ENCODE results near the gene KCNH1. TPM values are rescaled to one million over a fixed set of nuclear protein-coding genes. Genes with fewer than 3 reads are reported as not detected.

KCNH1 gene
- total RNA-seq, 2 donors from 2014 or later: 0.21 TPM; not detected in 1

DNA sequence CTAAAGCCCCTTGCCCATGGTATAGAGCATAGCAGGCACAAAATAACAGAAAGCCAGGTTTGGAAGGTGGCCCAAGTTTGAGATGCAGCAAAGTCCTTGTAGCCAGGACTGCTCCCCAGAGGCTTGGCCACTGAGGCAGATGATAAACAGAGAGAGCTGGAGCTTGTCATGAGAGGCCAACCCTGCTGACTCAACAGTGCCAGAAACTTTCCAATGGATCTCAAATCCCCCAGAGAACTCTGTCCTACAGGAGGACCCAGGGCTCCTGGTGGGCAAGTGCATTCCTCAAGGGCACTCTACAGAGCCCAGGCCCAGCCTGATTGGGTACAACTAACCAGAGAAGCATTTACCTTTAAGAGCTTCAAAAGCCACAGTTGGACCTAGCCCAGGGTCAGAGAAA, 280.7 kb downstream of the KCNH1 start:
- Histone ChIP-seq H3K27ac (no peak overlapping the region), H3K27me3 (replicated peaks; ENCODE audit: insufficient read depth) (no peaks in the 10 kb centered on the region), H3K9me3 (no peaks in the 10 kb centered on the region), H3K4me3 (no peak overlapping the region), H3K36me3 (no peaks in the 10 kb centered on the region), H3K4me1 (ENCODE audit: control insufficient read depth in 1 of 2, low read depth in 2 of 2) (no peaks in the 10 kb centered on the region)
- DNase-seq (ENCODE audit: low spot score) (no peak), ATAC-seq (ENCODE audit: insufficient number of reproducible peaks, low FRiP score, low read depth) (no peak)
- TF ChIP-seq, protein P1, sequence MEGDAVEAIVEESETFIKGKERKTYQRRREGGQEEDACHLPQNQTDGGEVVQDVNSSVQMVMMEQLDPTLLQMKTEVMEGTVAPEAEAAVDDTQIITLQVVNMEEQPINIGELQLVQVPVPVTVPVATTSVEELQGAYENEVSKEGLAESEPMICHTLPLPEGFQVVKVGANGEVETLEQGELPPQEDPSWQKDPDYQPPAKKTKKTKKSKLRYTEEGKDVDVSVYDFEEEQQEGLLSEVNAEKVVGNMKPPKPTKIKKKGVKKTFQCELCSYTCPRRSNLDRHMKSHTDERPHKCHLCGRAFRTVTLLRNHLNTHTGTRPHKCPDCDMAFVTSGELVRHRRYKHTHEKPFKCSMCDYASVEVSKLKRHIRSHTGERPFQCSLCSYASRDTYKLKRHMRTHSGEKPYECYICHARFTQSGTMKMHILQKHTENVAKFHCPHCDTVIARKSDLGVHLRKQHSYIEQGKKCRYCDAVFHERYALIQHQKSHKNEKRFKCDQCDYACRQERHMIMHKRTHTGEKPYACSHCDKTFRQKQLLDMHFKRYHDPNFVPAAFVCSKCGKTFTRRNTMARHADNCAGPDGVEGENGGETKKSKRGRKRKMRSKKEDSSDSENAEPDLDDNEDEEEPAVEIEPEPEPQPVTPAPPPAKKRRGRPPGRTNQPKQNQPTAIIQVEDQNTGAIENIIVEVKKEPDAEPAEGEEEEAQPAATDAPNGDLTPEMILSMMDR (IDR thresholded peaks at IDR 0.05): no peak

DNA sequence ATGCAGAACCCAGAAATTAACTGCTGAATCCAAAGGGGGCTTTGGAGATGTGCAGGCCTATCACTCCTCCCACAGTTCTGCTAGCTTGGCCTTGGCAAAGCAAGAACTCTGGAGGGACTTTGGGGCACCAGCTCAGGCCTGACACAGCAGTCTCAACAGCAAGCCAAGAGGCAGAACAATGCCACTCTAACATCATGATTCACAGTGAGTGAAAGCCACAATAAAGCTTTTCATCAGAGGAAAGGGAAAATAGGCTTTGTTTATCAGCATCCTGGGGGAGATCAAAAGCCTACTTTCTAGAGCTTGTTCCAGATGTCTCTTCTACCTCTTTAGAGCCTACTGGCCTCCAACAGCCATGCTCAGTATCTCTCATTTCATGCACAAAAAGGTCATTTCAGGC, 283.4 kb downstream of the KCNH1 start:
- ATAC-seq (ENCODE audit: insufficient number of reproducible peaks, low FRiP score, low read depth): no peak
- no peak overlapping the region for H3K27ac ChIP-seq
- no peaks in the 10 kb centered on the region for H3K4me1 ChIP-seq (ENCODE audit: control insufficient read depth in 1 of 2, low read depth in 2 of 2)
- no peak for DNase-seq (ENCODE audit: low spot score)
- H3K9me3 ChIP-seq: no peaks in the 10 kb centered on the region
- TF ChIP-seq, protein P1 (IDR thresholded peaks at IDR 0.05): no peak
- H3K36me3 ChIP-seq: no peaks in the 10 kb centered on the region
- H3K4me3 ChIP-seq: no peak overlapping the region
- no peaks in the 10 kb centered on the region for H3K27me3 ChIP-seq (replicated peaks; ENCODE audit: insufficient read depth)

DNA sequence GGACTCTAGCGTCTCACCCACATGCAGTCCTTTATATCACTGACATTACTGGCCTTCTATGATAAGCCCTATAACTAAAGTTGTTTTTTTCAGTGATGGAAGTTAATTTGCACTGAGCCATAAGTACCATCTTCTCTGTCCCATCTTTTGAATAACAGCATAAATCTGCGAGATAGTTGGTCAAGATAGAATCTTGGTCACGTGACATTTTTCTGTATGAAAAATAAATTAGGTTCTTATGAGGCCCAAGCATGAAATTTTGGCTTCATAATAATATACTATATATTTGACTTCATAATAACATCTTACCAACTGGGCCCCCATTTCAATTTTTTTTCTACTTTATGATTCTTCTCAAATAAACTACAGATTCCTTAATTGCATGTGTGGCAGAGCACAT, 285.5 kb downstream of the KCNH1 start:
- DNase-seq (ENCODE audit: low spot score) (no peak), ATAC-seq (ENCODE audit: insufficient number of reproducible peaks, low FRiP score, low read depth) (no peak)
- Histone ChIP-seq H3K4me1 (ENCODE audit: control insufficient read depth in 1 of 2, low read depth in 2 of 2) (no peaks in the 10 kb centered on the region), H3K4me3 (no peak overlapping the region), H3K36me3 (no peaks in the 10 kb centered on the region), H3K27me3 (replicated peaks; ENCODE audit: insufficient read depth) (no peaks in the 10 kb centered on the region), H3K27ac (no peak overlapping the region), H3K9me3 (no peaks in the 10 kb centered on the region)
- TF ChIP-seq, protein P1 (IDR thresholded peaks at IDR 0.05): no peak

DNA sequence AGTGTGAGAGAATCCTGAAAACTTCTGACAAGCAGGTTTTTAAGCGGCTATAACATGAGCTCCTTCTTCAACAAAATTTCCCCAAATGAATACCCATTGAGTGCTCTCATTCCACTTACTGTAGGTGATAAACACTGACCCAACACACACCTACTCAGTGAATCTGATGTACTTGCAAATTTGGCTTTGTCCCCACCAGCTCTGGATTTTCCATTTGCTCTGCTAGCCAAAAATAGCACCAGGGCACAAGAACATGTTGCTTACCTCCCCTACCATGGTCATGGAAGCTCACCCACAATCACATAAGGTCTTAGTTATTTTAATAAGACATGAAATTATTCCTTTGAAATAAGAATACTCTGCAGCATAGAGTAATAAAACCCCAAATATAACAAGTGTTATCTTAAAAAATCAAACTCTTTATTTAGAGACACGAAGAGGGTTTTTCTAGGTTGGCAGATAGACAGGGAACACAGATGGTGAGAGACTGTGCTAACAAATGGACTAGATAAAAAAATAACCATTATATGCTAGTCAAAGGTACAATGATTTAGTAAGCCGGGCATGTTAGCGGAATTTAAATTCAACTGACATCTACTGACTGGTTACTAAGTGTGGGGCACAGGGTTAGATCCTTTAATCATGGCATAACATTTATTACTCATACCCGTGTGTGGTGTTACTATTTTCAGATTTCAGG, 291.9 kb downstream of the KCNH1 start:
- TF ChIP-seq, protein P1 (IDR thresholded peaks at IDR 0.05): no peak
- ATAC-seq (ENCODE audit: insufficient number of reproducible peaks, low FRiP score, low read depth): no peak
- no peaks in the 10 kb centered on the region for H3K27me3 ChIP-seq (replicated peaks; ENCODE audit: insufficient read depth)

DNA sequence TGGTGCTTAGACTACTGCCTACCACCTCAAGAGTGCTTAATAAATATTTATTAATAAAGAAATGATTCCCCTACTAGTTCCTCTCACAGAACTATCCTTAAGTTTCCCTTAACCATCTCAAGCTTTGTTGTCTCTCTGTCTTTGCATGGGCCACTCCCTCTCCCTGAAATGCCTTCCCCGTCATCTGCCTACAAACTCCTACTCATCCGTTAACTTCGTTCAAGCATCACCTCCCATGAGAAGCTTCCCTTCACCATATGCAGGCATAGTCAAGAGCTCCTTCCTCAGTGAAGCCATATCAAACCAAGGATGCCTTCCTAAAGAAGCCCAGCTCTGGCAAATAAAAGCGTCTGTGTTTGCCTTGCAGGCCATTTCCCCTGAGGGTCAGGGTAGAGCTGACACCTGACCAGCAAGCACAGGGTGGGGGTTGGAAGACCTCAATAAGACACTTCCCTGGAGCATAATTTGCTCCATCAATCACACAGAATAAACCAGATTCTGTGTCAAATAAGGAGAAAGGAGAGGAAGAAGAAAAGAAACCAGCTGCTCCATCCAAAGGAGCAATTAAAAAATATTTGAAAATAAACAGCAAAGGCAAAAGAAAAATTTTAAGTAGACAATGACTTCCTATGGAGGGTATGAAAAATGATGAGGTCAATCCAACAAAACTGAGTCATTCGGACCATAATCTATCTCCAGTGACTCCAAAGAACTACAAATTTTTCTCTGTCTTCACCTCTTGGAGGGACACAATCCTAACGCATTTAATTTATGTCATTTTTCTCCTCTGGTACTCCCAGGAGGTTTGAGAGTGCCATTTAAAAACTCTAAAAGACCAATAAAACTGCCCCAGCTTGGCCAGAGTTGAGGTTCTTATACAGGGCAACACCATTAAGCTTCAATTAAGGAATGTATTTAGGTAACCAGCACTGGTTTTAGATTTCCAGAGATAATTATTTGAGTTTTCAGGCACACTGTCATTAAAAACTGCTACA, 303.6 kb downstream of the KCNH1 start:
- H3K4me3 ChIP-seq: no peak overlapping the region
- H3K27ac ChIP-seq: no peak overlapping the region
- DNase-seq (ENCODE audit: low spot score) (no peak), ATAC-seq (ENCODE audit: insufficient number of reproducible peaks, low FRiP score, low read depth) (no peak)
- H3K36me3 ChIP-seq: no peaks in the 10 kb centered on the region
- peaks cover 4% of the 10 kb centered on the region for H3K27me3 ChIP-seq (replicated peaks; ENCODE audit: insufficient read depth)
- no peaks in the 10 kb centered on the region for H3K9me3 ChIP-seq
- no peaks in the 10 kb centered on the region for H3K4me1 ChIP-seq (ENCODE audit: control insufficient read depth in 1 of 2, low read depth in 2 of 2)
- TF ChIP-seq, protein P1 (IDR thresholded peaks at IDR 0.05): no peak

More for the DNA sequence above, 291.9 kb downstream of the KCNH1 start:
- no peaks in the 10 kb centered on the region for H3K36me3 ChIP-seq
- no peak for DNase-seq (ENCODE audit: low spot score)
- H3K9me3 ChIP-seq: no peaks in the 10 kb centered on the region
- no peaks in the 10 kb centered on the region for H3K4me1 ChIP-seq (ENCODE audit: control insufficient read depth in 1 of 2, low read depth in 2 of 2)
- no peak overlapping the region for H3K27ac ChIP-seq
- no peak overlapping the region for H3K4me3 ChIP-seq

Measured in thoracic aorta (tissue), 2 donors.